T-cell (primary cell): ENCODE data around the gene SHISA6. TPM values are rescaled to one million over a fixed set of nuclear protein-coding genes. Genes with fewer than 3 reads are reported as not detected.

ENCODE experiments used
- ATAC-seq, 4 experiments: fragments of 200-7000 bp in 3 of 4; fragments of 150-1000 bp in 1 of 4; cut with Tn5 transposase; replicated peaks in 1 of 4; 1 replicate in 3 of 4; 2 replicates in 1 of 4; pipeline ENCODE4 v1.10.0; 2021; ENCODE audit warnings: moderate library complexity in 3 of 4, mild to moderate bottlenecking in 2 of 4, moderate number of reproducible peaks in 1 of 4
- CTCF ChIA-PET, 2 donors: fragments of 300-600 bp; sonication (Branson Sonifier 250); formaldehyde crosslinking; loops; one replicate each; lab custom pipeline; 2022; ENCODE audit warnings: antibody characterized with exemption in 2 of 2; lab: Charles Lee
- POLR2A ChIA-PET, 2 donors: fragments of 300-600 bp; sonication (Branson Sonifier 250); formaldehyde crosslinking; loops; one replicate each; lab custom pipeline; 2022; ENCODE audit warnings: antibody characterized with exemption in 2 of 2; lab: Charles Lee
- DNase-seq, 35 experiments: peaks; one replicate each; pipeline versions ENCODE4 v3.0.0 to v3.0.0-alpha.2; 2013 to 2023
- H3K27ac ChIP-seq: one replicate; pipeline ENCODE4 v1.5.1; 2013; ENCODE audit warnings: low read length
- H3K27me3 ChIP-seq, 2 experiments: replicated peaks in 1 of 2; 1 replicate in 1 of 2; 2 replicates in 1 of 2; pipeline versions ENCODE4 v1.6.1 to v1.7.0; 2013; ENCODE audit warnings: low read length in 1 of 2, mixed read lengths in 1 of 2; ENCODE audit not compliant: control insufficient read depth in 2 of 2, insufficient read depth in 2 of 2; ENCODE audit errors: extremely low read depth in 1 of 2
- H3K36me3 ChIP-seq, 2 donors: 1 replicate in 1 of 2; 2 replicates in 1 of 2; pipeline versions ENCODE4 v1.6.1 to v1.7.0; 2013; ENCODE audit warnings: low read length in 1 of 2; ENCODE audit not compliant: control insufficient read depth in 2 of 2, insufficient read depth in 1 of 2; ENCODE audit errors: extremely low read depth in 1 of 2
- H3K4me1 ChIP-seq, 2 experiments: 1 replicate in 1 of 2; 2 replicates in 1 of 2; pipeline versions ENCODE4 v1.6.1 to v1.7.0; 2013; ENCODE audit warnings: low read length in 2 of 2, mixed read lengths in 1 of 2; ENCODE audit not compliant: insufficient read depth in 2 of 2, control insufficient read depth in 1 of 2; ENCODE audit errors: extremely low read depth in 1 of 2
- H3K4me3 ChIP-seq, 2 donors: 1 replicate in 1 of 2; 2 replicates in 1 of 2; pipeline versions ENCODE4 v1.5.1 to v1.7.0; 2013; ENCODE audit warnings: mild to moderate bottlenecking in 2 of 2, low read length in 1 of 2, moderate library complexity in 1 of 2; ENCODE audit not compliant: control insufficient read depth in 1 of 2; ENCODE audit errors: extremely low read depth in 1 of 2
- H3K9me3 ChIP-seq: 2 replicates; pipeline ENCODE4 v1.7.0; 2013
- H3K27ac Mint-ChIP-seq, 2 donors: one replicate each; pipeline ENCODE4 v1.8.0; 2020 to 2021; ENCODE audit warnings: mild to moderate bottlenecking in 2 of 2, mixed read lengths in 2 of 2
- H3K27me3 Mint-ChIP-seq, 2 donors: one replicate each; pipeline ENCODE4 v1.8.0; 2021 to 2022; ENCODE audit warnings: mixed read lengths in 2 of 2
- H3K36me3 Mint-ChIP-seq: one replicate; pipeline ENCODE4 v1.8.0; 2021; ENCODE audit warnings: mixed read lengths
- H3K4me1 Mint-ChIP-seq, 3 donors: one replicate each; pipeline ENCODE4 v1.8.0; 2020 to 2022; ENCODE audit warnings: mixed read lengths in 3 of 3, mild to moderate bottlenecking in 1 of 3
- H3K4me3 Mint-ChIP-seq, 3 donors: one replicate each; pipeline ENCODE4 v1.8.0; 2020 to 2022; ENCODE audit warnings: mild to moderate bottlenecking in 3 of 3, mixed read lengths in 3 of 3, moderate library complexity in 3 of 3
- H3K9me3 Mint-ChIP-seq, 3 donors: one replicate each; pipeline ENCODE4 v1.8.0; 2020 to 2022; ENCODE audit warnings: mixed read lengths in 3 of 3
- WGBS: methylation state at CpG from one replicate; pipeline ENCODE4 v1.1.5; 2013; ENCODE audit warnings: missing lambda C conversion rate; ENCODE audit not compliant: insufficient coverage; 5-methylcytosine and 5-hydroxymethylcytosine counted together
- total RNA-seq, 35 experiments: library from RNA in 6 of 35; stranded (reverse) in 6 of 35; fragments of 120-200 nt in 1 of 35; gene quantifications; one replicate each; pipeline versions ENCODE4 v1.2.1 to v1.2.4 and lab custom pipeline; 2013 to 2026

Gene SHISA6
- total RNA-seq, 5 donors from 2014 or later (not counting 1 experiment from before 2014, with no cell fraction given) = not detected

- Histone ChIP-seq H3K36me3 (no peaks in the 10 kb centered on the region), H3K27ac (no peak overlapping the region), H3K4me1 (no peaks in the 10 kb centered on the region), H3K4me3 (no peak overlapping the region), H3K27me3 (no peaks in the 10 kb centered on the region), H3K9me3 (no peaks in the 10 kb centered on the region)
- POLR2A ChIA-PET = no interaction called here
- DNase-seq = no peak
- Mint-ChIP-seq H3K27me3 (no peaks in the 10 kb centered on the region), H3K27ac (no peak overlapping the region), H3K36me3 (no peaks in the 10 kb centered on the region), H3K9me3 (peaks cover 5 to 25% (median 19%) of the 10 kb centered on the region in 3 donors), H3K4me1 (no peaks in the 10 kb centered on the region), H3K4me3 (no peak overlapping the region)
- CTCF ChIA-PET = no interaction called here
- 96% methylated on average over 5 of the region's 8 CpGs for WGBS
- no peak for ATAC-seq
Observed at GRCh38 chr17:11404431-11405276, 163.6 kb downstream of the SHISA6 start.

GRCh38 chr17:11406716-11407115 is 165.7 kb downstream of the SHISA6 start:
- WGBS = 40% methylated on average over 1 of the region's 3 CpGs
- Histone ChIP-seq H3K4me1 (no peaks in the 10 kb centered on the region), H3K4me3 (no peak overlapping the region), H3K27ac (no peak overlapping the region), H3K27me3 (no peaks in the 10 kb centered on the region), H3K36me3 (no peaks in the 10 kb centered on the region), H3K9me3 (no peaks in the 10 kb centered on the region)
- ChIA-PET CTCF (no interaction called here), POLR2A (no interaction called here)
- Mint-ChIP-seq H3K36me3 (no peaks in the 10 kb centered on the region), H3K27ac (no peak overlapping the region), H3K9me3 (peaks cover 0 to 14% (median 14%) of the 10 kb centered on the region in 3 donors), H3K27me3 (no peaks in the 10 kb centered on the region), H3K4me3 (no peak overlapping the region), H3K4me1 (no peaks in the 10 kb centered on the region)
- DNase-seq (no peak), ATAC-seq (no peak)

GRCh38 chr17:11412654-11413053 is 171.6 kb downstream of the SHISA6 start:
- ATAC-seq (no peak), DNase-seq (no peak)
- H3K9me3 Mint-ChIP-seq = no peaks in the 10 kb centered on the region
- H3K4me3 ChIP-seq = no peak overlapping the region
- no peaks in the 10 kb centered on the region for H3K9me3 ChIP-seq
- H3K4me1 Mint-ChIP-seq = no peaks in the 10 kb centered on the region
- H3K27ac ChIP-seq = no peak overlapping the region
- no CpG with 5 or more reads among the region's 6 CpGs for WGBS
- no peaks in the 10 kb centered on the region for H3K27me3 ChIP-seq
- CTCF ChIA-PET = no interaction called here
- H3K36me3 ChIP-seq = no peaks in the 10 kb centered on the region
- H3K27ac Mint-ChIP-seq = no peak overlapping the region
- POLR2A ChIA-PET = no interaction called here
- no peaks in the 10 kb centered on the region for H3K27me3 Mint-ChIP-seq
- no peak overlapping the region for H3K4me3 Mint-ChIP-seq
- H3K36me3 Mint-ChIP-seq = no peaks in the 10 kb centered on the region
- H3K4me1 ChIP-seq = no peaks in the 10 kb centered on the region

GRCh38 chr17:11418342-11418741 is 177.3 kb downstream of the SHISA6 start:
- H3K4me3 ChIP-seq = no peak overlapping the region
- POLR2A ChIA-PET = no interaction called here
- H3K27ac Mint-ChIP-seq = no peak overlapping the region
- no peaks in the 10 kb centered on the region for H3K36me3 Mint-ChIP-seq
- peaks cover 0 to 4% (median 4%) of the 10 kb centered on the region in 3 donors for H3K9me3 Mint-ChIP-seq
- no peaks in the 10 kb centered on the region for H3K27me3 ChIP-seq
- H3K27me3 Mint-ChIP-seq = no peaks in the 10 kb centered on the region
- ATAC-seq = no peak
- H3K27ac ChIP-seq = no peak overlapping the region
- no peaks in the 10 kb centered on the region for H3K9me3 ChIP-seq
- H3K4me1 Mint-ChIP-seq = no peaks in the 10 kb centered on the region
- no peaks in the 10 kb centered on the region for H3K36me3 ChIP-seq
- no peak for DNase-seq
- no peaks in the 10 kb centered on the region for H3K4me1 ChIP-seq
- WGBS = 89% methylated on average over 1 of the region's 3 CpGs
- H3K4me3 Mint-ChIP-seq = no peak overlapping the region
- CTCF ChIA-PET = no interaction called here

GRCh38 chr17:11430751-11431150 is 189.7 kb downstream of the SHISA6 start:
- Histone ChIP-seq H3K4me1 (no peaks in the 10 kb centered on the region), H3K27me3 (no peaks in the 10 kb centered on the region), H3K4me3 (no peak overlapping the region), H3K36me3 (no peaks in the 10 kb centered on the region), H3K9me3 (no peaks in the 10 kb centered on the region), H3K27ac (no peak overlapping the region)
- 88% methylated on average over 6 of the region's 6 CpGs for WGBS
- no peak overlapping the region for H3K27ac Mint-ChIP-seq
- no peak for ATAC-seq
- no peak for DNase-seq
- CTCF ChIA-PET = no interaction called here
- POLR2A ChIA-PET = no interaction called here
- H3K27me3 Mint-ChIP-seq = peaks cover 0 to 2% of the 10 kb centered on the region in 2 donors
- H3K9me3 Mint-ChIP-seq = peaks cover 0 to 15% (median 14%) of the 10 kb centered on the region in 3 donors
- no peaks in the 10 kb centered on the region for H3K36me3 Mint-ChIP-seq
- H3K4me1 Mint-ChIP-seq = no peaks in the 10 kb centered on the region
- H3K4me3 Mint-ChIP-seq = no peak overlapping the region

GRCh38 chr17:11438673-11439072 is 197.7 kb downstream of the SHISA6 start:
- ATAC-seq (no peak), DNase-seq (no peak)
- peaks cover 8 to 18% (median 10%) of the 10 kb centered on the region in 3 donors for H3K9me3 Mint-ChIP-seq
- no peaks in the 10 kb centered on the region for H3K36me3 Mint-ChIP-seq
- Histone ChIP-seq H3K36me3 (no peaks in the 10 kb centered on the region), H3K4me3 (no peak overlapping the region), H3K27ac (no peak overlapping the region), H3K4me1 (no peaks in the 10 kb centered on the region), H3K27me3 (no peaks in the 10 kb centered on the region), H3K9me3 (no peaks in the 10 kb centered on the region)
- ChIA-PET POLR2A (no interaction called here), CTCF (no interaction called here)
- no peaks in the 10 kb centered on the region for H3K4me1 Mint-ChIP-seq
- no peaks in the 10 kb centered on the region for H3K27me3 Mint-ChIP-seq
- 64% methylated on average over 2 of the region's 4 CpGs for WGBS
- H3K27ac Mint-ChIP-seq = no peak overlapping the region
- H3K4me3 Mint-ChIP-seq = no peak overlapping the region
